ENCODE measurements around the gene EGF.

The EGF gene

DNA sequence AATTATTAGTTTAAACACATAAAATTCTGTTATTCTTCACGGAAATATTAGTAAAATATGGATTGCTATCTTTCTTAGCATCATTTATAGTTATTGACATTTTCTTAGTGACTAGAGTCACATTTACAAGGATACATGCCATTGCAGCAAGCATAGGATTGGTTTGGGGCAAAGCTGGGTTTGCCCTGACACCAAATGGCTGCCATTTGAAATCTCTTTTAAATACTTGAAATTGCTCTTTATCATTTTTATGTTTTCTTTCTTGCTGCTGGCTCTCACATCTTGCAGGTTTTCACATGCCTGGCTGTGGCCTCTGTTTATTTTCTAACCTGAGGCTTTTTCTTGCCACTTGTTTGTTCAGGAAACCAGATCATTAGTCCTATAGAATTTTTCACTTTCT lies 39.9 kb downstream of the EGF start:
- H3K36me3 ChIP-seq (ENCODE audit: control insufficient read depth, insufficient read depth, low read length), result no peaks in the 10 kb centered on the region
- H3K4me1 ChIP-seq (ENCODE audit: control insufficient read depth, insufficient read depth, low read length), result no peaks in the 10 kb centered on the region
- no peaks in the 10 kb centered on the region for H3K27me3 ChIP-seq (ENCODE audit: control insufficient read depth, insufficient read depth, low read length, poor library complexity, severe bottlenecking)
- H3K9me3 ChIP-seq (ENCODE audit: control insufficient read depth, low read length), result no peaks in the 10 kb centered on the region
- H3K4me3 ChIP-seq (ENCODE audit: insufficient read depth, low read depth, low read length), result no peak overlapping the region
- no CpG with 5 or more reads among the region's 1 CpG for WGBS, 2 experiments
- H3K27ac ChIP-seq (ENCODE audit: insufficient read depth, low read depth, low read length, poor library complexity, severe bottlenecking), result no peak overlapping the region

GRCh38 chr4:109953556-109953955 lies 40.9 kb downstream of the EGF start:
- Histone ChIP-seq H3K4me3 (ENCODE audit: insufficient read depth, low read depth, low read length) (no peak overlapping the region), H3K9me3 (ENCODE audit: control insufficient read depth, low read length) (no peaks in the 10 kb centered on the region)
- 85 to 96% methylated on average over 1 to 2 of the region's 3 CpGs for WGBS, 2 experiments

GRCh38 chr4:109955146-109955545 lies 42.5 kb downstream of the EGF start:
- H3K4me1 ChIP-seq (ENCODE audit: control insufficient read depth, insufficient read depth, low read length), result no peaks in the 10 kb centered on the region
- 88 to 100% methylated on average over 1 of the region's 1 CpG for WGBS, 2 experiments

More at GRCh38 chr4:109953556-109953955, 40.9 kb downstream of the EGF start:
- Histone ChIP-seq H3K27me3 (ENCODE audit: control insufficient read depth, insufficient read depth, low read length, poor library complexity, severe bottlenecking) (no peaks in the 10 kb centered on the region), H3K36me3 (ENCODE audit: control insufficient read depth, insufficient read depth, low read length) (no peaks in the 10 kb centered on the region), H3K4me1 (ENCODE audit: control insufficient read depth, insufficient read depth, low read length) (no peaks in the 10 kb centered on the region), H3K27ac (ENCODE audit: insufficient read depth, low read depth, low read length, poor library complexity, severe bottlenecking) (no peak overlapping the region)

GRCh38 chr4:109957227-109957626 lies 44.5 kb downstream of the EGF start:
- Histone ChIP-seq H3K4me3 (ENCODE audit: insufficient read depth, low read depth, low read length) (no peak overlapping the region), H3K27me3 (ENCODE audit: control insufficient read depth, insufficient read depth, low read length, poor library complexity, severe bottlenecking) (no peaks in the 10 kb centered on the region), H3K27ac (ENCODE audit: insufficient read depth, low read depth, low read length, poor library complexity, severe bottlenecking) (no peak overlapping the region), H3K4me1 (ENCODE audit: control insufficient read depth, insufficient read depth, low read length) (no peaks in the 10 kb centered on the region), H3K9me3 (ENCODE audit: control insufficient read depth, low read length) (no peaks in the 10 kb centered on the region), H3K36me3 (ENCODE audit: control insufficient read depth, insufficient read depth, low read length) (no peaks in the 10 kb centered on the region)
- WGBS, 2 experiments, result 92 to 93% methylated on average over 2 of the region's 2 CpGs

More at GRCh38 chr4:109955146-109955545, 42.5 kb downstream of the EGF start:
- Histone ChIP-seq H3K27me3 (ENCODE audit: control insufficient read depth, insufficient read depth, low read length, poor library complexity, severe bottlenecking) (no peaks in the 10 kb centered on the region), H3K36me3 (ENCODE audit: control insufficient read depth, insufficient read depth, low read length) (no peaks in the 10 kb centered on the region), H3K4me3 (ENCODE audit: insufficient read depth, low read depth, low read length) (no peak overlapping the region), H3K27ac (ENCODE audit: insufficient read depth, low read depth, low read length, poor library complexity, severe bottlenecking) (no peak overlapping the region), H3K9me3 (ENCODE audit: control insufficient read depth, low read length) (no peaks in the 10 kb centered on the region)

DNA sequence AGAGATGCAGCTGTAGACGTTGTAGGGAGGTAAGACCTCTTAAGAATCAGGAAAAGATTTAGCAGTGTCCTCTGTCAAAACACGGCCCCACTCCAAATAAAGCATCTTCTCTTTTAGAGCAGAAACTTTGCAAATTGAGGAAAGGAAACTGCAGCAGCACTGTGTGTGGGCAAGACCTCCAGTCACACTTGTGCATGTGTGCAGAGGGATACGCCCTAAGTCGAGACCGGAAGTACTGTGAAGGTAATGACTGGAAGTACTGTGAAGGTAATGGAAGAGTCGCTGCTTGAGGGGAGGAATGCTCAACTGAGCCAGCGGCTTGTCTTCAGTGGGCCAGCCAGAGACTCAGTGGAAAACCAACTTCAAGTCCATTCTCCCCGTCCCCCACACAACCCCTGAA lies 46.5 kb downstream of the EGF start:
- WGBS, 2 experiments, result 96 to 97% methylated on average over 7 of the region's 8 CpGs

GRCh38 chr4:109962401-109962800 lies 49.7 kb downstream of the EGF start:
- no peak overlapping the region for H3K27ac ChIP-seq (ENCODE audit: insufficient read depth, low read depth, low read length, poor library complexity, severe bottlenecking)
- H3K9me3 ChIP-seq (ENCODE audit: control insufficient read depth, low read length), result no peaks in the 10 kb centered on the region
- no peaks in the 10 kb centered on the region for H3K36me3 ChIP-seq (ENCODE audit: control insufficient read depth, insufficient read depth, low read length)
- no peaks in the 10 kb centered on the region for H3K27me3 ChIP-seq (ENCODE audit: control insufficient read depth, insufficient read depth, low read length, poor library complexity, severe bottlenecking)
- no peaks in the 10 kb centered on the region for H3K4me1 ChIP-seq (ENCODE audit: control insufficient read depth, insufficient read depth, low read length)
- H3K4me3 ChIP-seq (ENCODE audit: insufficient read depth, low read depth, low read length), result no peak overlapping the region

More for the DNA sequence above, 46.5 kb downstream of the EGF start:
- no peak overlapping the region for H3K27ac ChIP-seq (ENCODE audit: insufficient read depth, low read depth, low read length, poor library complexity, severe bottlenecking)
- no peaks in the 10 kb centered on the region for H3K9me3 ChIP-seq (ENCODE audit: control insufficient read depth, low read length)
- no peaks in the 10 kb centered on the region for H3K4me1 ChIP-seq (ENCODE audit: control insufficient read depth, insufficient read depth, low read length)
- no peaks in the 10 kb centered on the region for H3K36me3 ChIP-seq (ENCODE audit: control insufficient read depth, insufficient read depth, low read length)
- H3K4me3 ChIP-seq (ENCODE audit: insufficient read depth, low read depth, low read length), result no peak overlapping the region
- no peaks in the 10 kb centered on the region for H3K27me3 ChIP-seq (ENCODE audit: control insufficient read depth, insufficient read depth, low read length, poor library complexity, severe bottlenecking)

DNA sequence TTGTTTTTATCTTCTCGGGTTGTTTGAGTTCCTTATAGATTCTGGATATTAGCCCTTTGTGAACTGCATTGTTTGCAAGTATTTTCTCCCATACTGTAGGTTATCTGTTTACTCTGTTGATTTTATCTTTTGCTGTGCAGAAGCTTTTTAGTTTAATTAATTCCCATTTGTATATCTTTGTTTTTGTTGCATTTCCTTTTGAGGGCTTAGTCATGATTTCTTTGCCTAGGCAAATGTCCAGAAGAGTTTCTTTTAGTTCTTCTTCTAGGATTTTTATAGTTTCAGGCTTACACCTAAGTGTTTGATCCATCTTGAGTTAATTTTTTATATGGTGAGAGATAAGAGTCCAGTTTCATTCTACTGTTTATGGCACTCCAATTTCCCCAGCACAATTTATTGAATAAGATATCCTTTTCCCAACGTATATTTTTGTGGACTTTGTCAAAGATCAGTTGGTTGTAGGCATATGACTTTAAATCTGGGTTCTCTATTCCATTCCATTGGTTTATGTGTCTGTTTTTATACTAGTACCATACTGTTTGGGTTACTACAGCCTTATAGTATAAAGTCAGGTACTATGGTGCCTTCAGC lies 54.3 kb downstream of the EGF start:
- H3K36me3 ChIP-seq (ENCODE audit: control insufficient read depth, insufficient read depth, low read length), result no peaks in the 10 kb centered on the region
- H3K27me3 ChIP-seq (ENCODE audit: control insufficient read depth, insufficient read depth, low read length, poor library complexity, severe bottlenecking), result no peaks in the 10 kb centered on the region
- WGBS, 2 experiments, result 73 to 84% methylated on average over 2 of the region's 2 CpGs
- no peak overlapping the region for H3K4me3 ChIP-seq (ENCODE audit: insufficient read depth, low read depth, low read length)
- H3K4me1 ChIP-seq (ENCODE audit: control insufficient read depth, insufficient read depth, low read length), result no peaks in the 10 kb centered on the region
- no peak overlapping the region for H3K27ac ChIP-seq (ENCODE audit: insufficient read depth, low read depth, low read length, poor library complexity, severe bottlenecking)
- H3K9me3 ChIP-seq (ENCODE audit: control insufficient read depth, low read length), result no peaks in the 10 kb centered on the region

DNA sequence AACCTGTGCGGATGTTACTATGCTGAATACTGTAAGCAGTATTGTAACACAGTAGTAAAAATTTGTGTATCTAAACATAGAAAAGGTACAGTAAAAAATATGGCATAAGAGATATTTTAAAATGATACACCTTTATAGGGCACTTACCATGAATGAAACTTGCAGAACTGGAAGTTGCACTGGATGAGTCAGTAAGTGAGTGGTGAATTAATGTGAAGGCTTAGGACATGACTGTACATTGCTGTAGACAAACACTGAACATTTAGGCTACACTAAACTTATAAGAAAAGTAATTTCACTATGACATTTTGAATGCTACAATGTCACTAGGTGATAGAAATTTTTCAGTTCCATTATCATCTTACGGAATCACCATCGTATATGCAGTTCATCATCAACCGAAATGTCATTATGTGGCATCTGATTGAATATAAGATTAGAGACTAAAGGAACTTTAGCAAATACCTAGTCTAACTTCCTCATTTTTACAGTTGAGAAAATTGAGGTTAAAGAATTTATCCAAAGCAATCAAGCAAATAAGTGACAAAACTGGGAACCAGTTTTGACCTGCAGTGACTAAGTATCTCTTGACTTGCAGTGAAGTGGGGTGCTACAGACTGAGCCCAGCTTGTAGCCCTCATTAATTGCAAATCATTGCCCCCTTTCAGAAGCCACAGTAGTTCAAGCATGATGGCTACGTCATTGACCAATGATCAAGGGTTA lies 55.3 kb downstream of the EGF start:
- H3K9me3 ChIP-seq (ENCODE audit: control insufficient read depth, low read length), result no peaks in the 10 kb centered on the region
- H3K36me3 ChIP-seq (ENCODE audit: control insufficient read depth, insufficient read depth, low read length), result no peaks in the 10 kb centered on the region
- H3K4me1 ChIP-seq (ENCODE audit: control insufficient read depth, insufficient read depth, low read length), result no peaks in the 10 kb centered on the region
- H3K27ac ChIP-seq (ENCODE audit: insufficient read depth, low read depth, low read length, poor library complexity, severe bottlenecking), result no peak overlapping the region
- H3K27me3 ChIP-seq (ENCODE audit: control insufficient read depth, insufficient read depth, low read length, poor library complexity, severe bottlenecking), result no peaks in the 10 kb centered on the region
- H3K4me3 ChIP-seq (ENCODE audit: insufficient read depth, low read depth, low read length), result no peak overlapping the region
- WGBS, 2 experiments, result 96 to 97% methylated on average over 4 to 5 of the region's 5 CpGs

- Histone ChIP-seq H3K9me3 (ENCODE audit: control insufficient read depth, low read length) (no peaks in the 10 kb centered on the region), H3K27ac (ENCODE audit: insufficient read depth, low read depth, low read length, poor library complexity, severe bottlenecking) (no peak overlapping the region), H3K4me3 (ENCODE audit: insufficient read depth, low read depth, low read length) (no peak overlapping the region), H3K4me1 (ENCODE audit: control insufficient read depth, insufficient read depth, low read length) (no peaks in the 10 kb centered on the region), H3K27me3 (ENCODE audit: control insufficient read depth, insufficient read depth, low read length, poor library complexity, severe bottlenecking) (no peaks in the 10 kb centered on the region), H3K36me3 (ENCODE audit: control insufficient read depth, insufficient read depth, low read length) (no peaks in the 10 kb centered on the region)
- WGBS, 2 experiments, result 86 to 89% methylated on average over 2 to 3 of the region's 3 CpGs
These were observed 56.4 kb downstream of the EGF start for GRCh38 chr4:109969087-109969486.

DNA sequence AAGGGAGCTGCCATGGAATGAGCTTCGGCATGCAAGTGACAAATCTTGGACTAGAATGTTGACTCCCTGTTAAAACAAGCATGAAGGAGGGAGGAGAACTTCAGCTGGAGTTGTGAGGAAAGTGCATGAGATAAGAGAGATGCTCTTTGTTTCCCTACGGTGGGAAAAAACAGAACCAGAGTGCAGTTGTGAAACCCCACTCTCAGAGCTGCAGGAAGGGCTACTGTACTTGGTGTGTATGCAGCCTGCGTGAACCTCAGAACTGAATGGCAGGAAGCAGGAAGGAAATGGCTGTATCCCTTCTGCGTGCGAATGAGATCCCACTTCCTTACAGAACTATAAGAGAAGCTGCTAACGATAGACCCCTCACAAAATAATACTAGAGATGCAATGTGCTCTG lies 57.2 kb downstream of the EGF start:
- Histone ChIP-seq H3K4me3 (ENCODE audit: insufficient read depth, low read depth, low read length) (no peak overlapping the region), H3K36me3 (ENCODE audit: control insufficient read depth, insufficient read depth, low read length) (no peaks in the 10 kb centered on the region), H3K27me3 (ENCODE audit: control insufficient read depth, insufficient read depth, low read length, poor library complexity, severe bottlenecking) (no peaks in the 10 kb centered on the region), H3K4me1 (ENCODE audit: control insufficient read depth, insufficient read depth, low read length) (no peaks in the 10 kb centered on the region), H3K27ac (ENCODE audit: insufficient read depth, low read depth, low read length, poor library complexity, severe bottlenecking) (no peak overlapping the region), H3K9me3 (ENCODE audit: control insufficient read depth, low read length) (no peaks in the 10 kb centered on the region)
- WGBS, 2 experiments, result 95 to 96% methylated on average over 5 to 6 of the region's 6 CpGs

All from ectodermal cell (in vitro differentiated cells).